Measurements from ENCODE around the gene PPIL3. TPM values are rescaled to one million over a fixed set of nuclear protein-coding genes. Genes with fewer than 3 reads are reported as not detected.
A peak's percentile ranks its signal among the peaks of the same experiment; 100 is the strongest.

The PPIL3 gene
- total RNA-seq, 1 experiment from 2014 or later: 33.9 TPM

- Mint-ChIP-seq H3K9me3 (ENCODE audit: unreplicated experiment) (no peaks in the 10 kb centered on the region), H3K27me3 (ENCODE audit: insufficient read depth, unreplicated experiment) (no peaks in the 10 kb centered on the region), H3K27ac (ENCODE audit: low read depth, unreplicated experiment) (peak within 1 kb of the TSS; percentile 99), H3K36me3 (ENCODE audit: insufficient read depth, unreplicated experiment) (peaks cover 59% of the 10 kb centered on the region), H3K4me3 (ENCODE audit: unreplicated experiment) (peak within 1 kb of the TSS; percentile 86), H3K4me1 (ENCODE audit: insufficient read depth, unreplicated experiment) (peaks cover 16% of the 10 kb centered on the region)
- no TSS peak for BruUV-seq (replicated peaks)
- intact Hi-C loops (cut with micrococcal nuclease): loop anchor here (5.0 kb wide), 1 partner anchor 52 kb away; the partner anchor contains the start of gene BZW1
- ChIA-PET POLR2A (interaction anchor here (0.6 to 3.2 kb wide), 47 partner anchors 8 to 952 kb away, joined by 3 to 78 read pairs (median 5); partner anchors contain the start of genes BZW1, CFLAR, HYCC2 and NDUFB3), CTCF (interaction anchor here (1.0 to 1.3 kb wide), 6 partner anchors 25 to 314 kb away, joined by 3 to 5 read pairs (median 3); partner anchors contain the start of genes NIF3L1 and PPIL3)
- DNase-seq (ENCODE audit: unreplicated experiment): peak; percentile 91
- no peak for TF ChIP-seq CTCF (IDR thresholded peaks at IDR 0.05; ENCODE audit: unreplicated experiment)
These were observed 24.5 kb downstream of the PPIL3 start, which contains the start of gene CLK1 for GRCh38 chr2:200864176-200865034. TSS of gene CLK1 (minus strand) at chr2:200864658. CDS start at chr2:200861862, 2,796 bp downstream.

- Mint-ChIP-seq H3K27me3 (ENCODE audit: insufficient read depth, unreplicated experiment) (no peaks in the 10 kb centered on the region), H3K4me1 (ENCODE audit: insufficient read depth, unreplicated experiment) (peaks cover 17% of the 10 kb centered on the region), H3K36me3 (ENCODE audit: insufficient read depth, unreplicated experiment) (peaks cover 59% of the 10 kb centered on the region), H3K9me3 (ENCODE audit: unreplicated experiment) (no peaks in the 10 kb centered on the region), H3K4me3 (ENCODE audit: unreplicated experiment) (peak overlapping the region; percentile 86), H3K27ac (ENCODE audit: low read depth, unreplicated experiment) (peak overlapping the region; percentile 99)
- POLR2A ChIA-PET: interaction anchor here (0.6 to 3.2 kb wide), 48 partner anchors 8 to 952 kb away, joined by 3 to 78 read pairs (median 4); partner anchors contain the start of genes BZW1, CFLAR, HYCC2 and MAIP1
- no peak for TF ChIP-seq CTCF (IDR thresholded peaks at IDR 0.05; ENCODE audit: unreplicated experiment)
- no peak for DNase-seq (ENCODE audit: unreplicated experiment)
- TSS peak; percentile 38 for BruUV-seq (replicated peaks)
- intact Hi-C loops (cut with micrococcal nuclease): loop anchor here (2.0 to 5.0 kb wide), 2 partner anchors 51 to 99 kb away; partner anchors contain the start of gene BZW1
- CTCF ChIA-PET: interaction anchor here (0.7 to 1.3 kb wide), 5 partner anchors 41 to 168 kb away, joined by 3 to 5 read pairs (median 3); no protein-coding TSS in a partner anchor
These were observed 25.1 kb downstream of the PPIL3 start for GRCh38 chr2:200863782-200864175.

GRCh38 chr2:200862532-200863000 is 26.3 kb downstream of the PPIL3 start:
- Mint-ChIP-seq H3K36me3 (ENCODE audit: insufficient read depth, unreplicated experiment) (peaks cover 64% of the 10 kb centered on the region), H3K27ac (ENCODE audit: low read depth, unreplicated experiment) (peak overlapping the region; percentile 99), H3K4me1 (ENCODE audit: insufficient read depth, unreplicated experiment) (peaks cover 23% of the 10 kb centered on the region), H3K27me3 (ENCODE audit: insufficient read depth, unreplicated experiment) (no peaks in the 10 kb centered on the region), H3K4me3 (ENCODE audit: unreplicated experiment) (peak overlapping the region; percentile 86), H3K9me3 (ENCODE audit: unreplicated experiment) (no peaks in the 10 kb centered on the region)
- CTCF ChIA-PET: no interaction called here
- no TSS peak for BruUV-seq (replicated peaks)
- POLR2A ChIA-PET: interaction anchor here (0.6 to 4.1 kb wide), 10 partner anchors 27 to 255 kb away, joined by 3 to 78 read pairs (median 6); partner anchors contain the start of genes HYCC2, NDUFB3, NIF3L1 and PPIL3
- intact Hi-C loops (cut with micrococcal nuclease): loop anchor here (1.0 to 5.0 kb wide), 3 partner anchors 50 to 149 kb away; partner anchors contain the start of gene BZW1
- no peak for TF ChIP-seq CTCF (IDR thresholded peaks at IDR 0.05; ENCODE audit: unreplicated experiment)
- DNase-seq (ENCODE audit: unreplicated experiment): peak; percentile 63
